MCF 10A (cell line): ENCODE results near the gene TOLLIP. TPM values are rescaled to one million over a fixed set of nuclear protein-coding genes. Genes with fewer than 3 reads are reported as not detected.
A peak's percentile ranks its signal among the peaks of the same experiment; 100 is the strongest.

Experiments
- BruUV-seq: library from RNA; stranded (reverse); fragments of 400-500 nt; replicated peaks from 2 replicates; lab custom pipeline; 2021; lab: Mats Ljungman, UMichigan
- CTCF ChIA-PET: fragments of 300-600 bp; sonication (Branson Sonifier 250); formaldehyde crosslinking; extraction: SDS; loops from one replicate; lab custom pipeline; 2021; ENCODE audit warnings: antibody characterized with exemption, inconsistent platforms; lab: Yijun Ruan, JAX
- POLR2A ChIA-PET: fragments of 300-600, 350-650 bp; sonication (Branson Sonifier 250); formaldehyde crosslinking; extraction: SDS; loops from one replicate; lab custom pipeline; 2020; ENCODE audit warnings: antibody characterized with exemption, inconsistent platforms; lab: Yijun Ruan, JAX
- DNase-seq: peaks from one replicate; pipeline ENCODE4 v3.0.0-alpha.2; 2018; ENCODE audit not compliant: unreplicated experiment
- H3K27ac Mint-ChIP-seq: one replicate; pipeline ENCODE4 v1.8.0; 2022; ENCODE audit warnings: mild to moderate bottlenecking, low read depth, mixed read lengths; ENCODE audit not compliant: unreplicated experiment
- H3K27me3 Mint-ChIP-seq: one replicate; pipeline ENCODE4 v1.8.0; 2022; ENCODE audit warnings: mixed read lengths; ENCODE audit not compliant: insufficient read depth, unreplicated experiment
- H3K36me3 Mint-ChIP-seq: one replicate; pipeline ENCODE4 v1.8.0; 2022; ENCODE audit warnings: mild to moderate bottlenecking, moderate library complexity, mixed read lengths; ENCODE audit not compliant: insufficient read depth, unreplicated experiment
- H3K4me1 Mint-ChIP-seq: one replicate; pipeline ENCODE4 v1.8.0; 2022; ENCODE audit warnings: mixed read lengths; ENCODE audit not compliant: insufficient read depth, unreplicated experiment
- H3K4me3 Mint-ChIP-seq: one replicate; pipeline ENCODE4 v1.8.0; 2022; ENCODE audit warnings: mild to moderate bottlenecking, moderate library complexity, mixed read lengths; ENCODE audit not compliant: unreplicated experiment
- H3K9me3 Mint-ChIP-seq: one replicate; pipeline ENCODE4 v1.8.0; 2022; ENCODE audit warnings: mixed read lengths; ENCODE audit not compliant: unreplicated experiment
- CTCF ChIP-seq: fragments of 200-600 bp; IDR thresholded peaks from one replicate; pipeline ENCODE4 v1.8.0; 2022; ENCODE audit warnings: antibody characterized with exemption, mild to moderate bottlenecking; ENCODE audit not compliant: unreplicated experiment
- intact Hi-C: fragments of 100-400 bp; cut with micrococcal nuclease; formaldehyde crosslinking; loops from 2 replicates; pipeline ENCODE4 v1.14.1; 2022
- total RNA-seq: library from RNA; stranded (reverse); gene quantifications from 2 replicates; pipeline ENCODE4 v1.2.3, GENCODE V29; 2022

The TOLLIP gene
- total RNA-seq, 1 experiment from 2014 or later, result 58.8 TPM

- intact Hi-C loops, result loop anchor here (10.0 kb wide), 2 partner anchors 85 to 235 kb away; partner anchors contain the start of gene BRSK2
- no TSS peak for BruUV-seq
- H3K27me3 Mint-ChIP-seq, result no peaks in the 10 kb centered on the region
- H3K4me1 Mint-ChIP-seq, result peaks cover 7% of the 10 kb centered on the region
- H3K36me3 Mint-ChIP-seq, result peaks cover 6% of the 10 kb centered on the region
- TF ChIP-seq CTCF, result no peak
- DNase-seq, result no peak
- peak overlapping the region; percentile 66 for H3K27ac Mint-ChIP-seq
- no peak overlapping the region for H3K4me3 Mint-ChIP-seq
- H3K9me3 Mint-ChIP-seq, result no peaks in the 10 kb centered on the region
- ChIA-PET POLR2A (interaction anchor here (0.9 to 1.3 kb wide), 3 partner anchors 10 to 233 kb away, joined by 3 to 14 read pairs (median 3); partner anchors contain the start of gene TOLLIP), CTCF (no interaction called here)
Measured at GRCh38 chr11:1299621-1300020, 9.8 kb downstream of the TOLLIP start.

- Mint-ChIP-seq H3K4me3 (peak overlapping the region; percentile 56), H3K9me3 (no peaks in the 10 kb centered on the region), H3K4me1 (peaks cover 7% of the 10 kb centered on the region), H3K27ac (peak overlapping the region; percentile 66), H3K27me3 (no peaks in the 10 kb centered on the region), H3K36me3 (peaks cover 13% of the 10 kb centered on the region)
- POLR2A ChIA-PET, result interaction anchor here (0.6 to 1.3 kb wide), 6 partner anchors 11 to 457 kb away, joined by 3 to 11 read pairs (median 4); partner anchors contain the start of gene TOLLIP
- intact Hi-C loops, result no loop called here
- CTCF ChIA-PET, result interaction anchor here (0.7 to 1.1 kb wide), 3 partner anchors 10 to 209 kb away, joined by 3 to 4 read pairs (median 3); partner anchors contain the start of gene TOLLIP
- BruUV-seq, result no TSS peak
- DNase-seq, result peak; percentile 89
- no peak for TF ChIP-seq CTCF
Measured at GRCh38 chr11:1298695-1299492, 10.5 kb downstream of the TOLLIP start.

- ChIA-PET CTCF (interaction anchor here (0.7 to 1.1 kb wide), 4 partner anchors 11 to 210 kb away, joined by 3 to 4 read pairs (median 3); partner anchors contain the start of gene TOLLIP), POLR2A (interaction anchor here (0.5 to 1.3 kb wide), 7 partner anchors 12 to 858 kb away, joined by 3 to 11 read pairs (median 4); partner anchors contain the start of genes AP2A2 and TOLLIP)
- Mint-ChIP-seq H3K27ac (no peak overlapping the region), H3K4me1 (peaks cover 7% of the 10 kb centered on the region), H3K36me3 (peaks cover 24% of the 10 kb centered on the region), H3K9me3 (no peaks in the 10 kb centered on the region), H3K4me3 (no peak overlapping the region), H3K27me3 (no peaks in the 10 kb centered on the region)
- no peak for DNase-seq
- no TSS peak for BruUV-seq
- no peak for TF ChIP-seq CTCF
- intact Hi-C loops, result no loop called here
Measured at GRCh38 chr11:1297576-1298473, 11.6 kb downstream of the TOLLIP start.
